Activated CD4-positive, alpha-beta T cell treated with anti-CD3 and anti-CD28 coated beads, Interleukin-2, amount 50 U/mL, for 4 hours (primary cell): ENCODE results near the gene TRAF1.

Source experiments
- DNase-seq, 2 experiments: peaks; one replicate each; pipeline ENCODE4 v3.0.0-alpha.2; 2020

The TRAF1 gene

DNA sequence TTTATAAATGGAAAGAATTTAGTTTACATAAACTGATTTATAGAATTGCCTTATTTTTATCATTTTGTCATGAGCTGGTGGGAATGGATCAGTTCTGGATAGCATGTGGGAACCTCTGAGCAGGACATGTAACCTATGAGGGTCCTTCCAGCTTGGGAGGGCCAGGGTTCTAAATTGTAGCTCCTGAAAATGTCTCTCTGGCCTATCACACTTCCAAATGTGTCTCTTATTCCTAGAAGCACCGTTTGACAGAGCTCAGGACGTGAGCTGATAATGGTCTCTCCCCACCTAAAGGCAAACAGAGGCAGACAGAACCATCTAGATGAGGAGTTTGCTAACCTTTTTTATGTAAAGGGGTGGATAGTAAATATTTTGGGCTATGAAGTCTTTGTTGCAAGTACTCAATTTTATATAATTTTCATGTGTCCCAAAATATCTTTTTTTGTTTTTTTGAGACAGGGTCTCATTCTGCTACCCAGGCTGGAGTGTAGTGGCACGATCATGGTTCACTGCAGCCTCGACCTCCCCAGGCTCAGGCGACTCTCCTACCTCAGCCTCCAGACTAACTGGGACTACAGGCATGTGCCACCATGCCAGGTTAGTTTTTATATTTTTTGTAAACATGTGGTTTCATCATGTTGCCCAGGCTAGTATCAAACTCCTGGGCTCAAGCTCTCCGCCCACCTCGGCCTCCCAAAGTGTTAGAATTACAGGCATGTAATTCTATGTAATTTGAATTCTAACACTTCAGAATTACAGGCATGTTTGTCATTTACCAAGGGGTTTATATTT lies 4.0 kb downstream of the TRAF1 start:
- no peak for DNase-seq

- DNase-seq = no peak
Observed at GRCh38 chr9:120921661-120922181, 4.9 kb downstream of the TRAF1 start.

DNA sequence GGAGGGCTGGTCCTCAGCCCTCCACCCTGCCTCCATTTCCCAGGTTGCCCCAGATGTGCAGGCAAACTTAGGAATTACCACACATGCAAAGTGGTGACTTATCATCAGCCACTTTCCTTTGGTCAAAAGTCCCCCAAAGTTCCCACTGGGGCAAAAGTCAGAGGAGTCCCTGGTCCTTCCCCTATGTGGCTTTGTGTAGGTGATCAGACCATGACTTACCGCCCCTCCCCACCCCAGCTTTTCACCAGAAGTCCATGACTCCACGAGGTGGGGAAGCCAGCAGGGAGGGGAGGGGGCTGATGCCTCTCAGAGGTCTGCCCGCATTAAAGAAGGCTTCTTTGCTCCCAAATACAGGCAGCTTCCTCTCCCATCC lies 5.8 kb downstream of the TRAF1 start:
- DNase-seq = no peak

GRCh38 chr9:120919843-120920805 lies 6.5 kb downstream of the TRAF1 start:
- no peak for DNase-seq

DNA sequence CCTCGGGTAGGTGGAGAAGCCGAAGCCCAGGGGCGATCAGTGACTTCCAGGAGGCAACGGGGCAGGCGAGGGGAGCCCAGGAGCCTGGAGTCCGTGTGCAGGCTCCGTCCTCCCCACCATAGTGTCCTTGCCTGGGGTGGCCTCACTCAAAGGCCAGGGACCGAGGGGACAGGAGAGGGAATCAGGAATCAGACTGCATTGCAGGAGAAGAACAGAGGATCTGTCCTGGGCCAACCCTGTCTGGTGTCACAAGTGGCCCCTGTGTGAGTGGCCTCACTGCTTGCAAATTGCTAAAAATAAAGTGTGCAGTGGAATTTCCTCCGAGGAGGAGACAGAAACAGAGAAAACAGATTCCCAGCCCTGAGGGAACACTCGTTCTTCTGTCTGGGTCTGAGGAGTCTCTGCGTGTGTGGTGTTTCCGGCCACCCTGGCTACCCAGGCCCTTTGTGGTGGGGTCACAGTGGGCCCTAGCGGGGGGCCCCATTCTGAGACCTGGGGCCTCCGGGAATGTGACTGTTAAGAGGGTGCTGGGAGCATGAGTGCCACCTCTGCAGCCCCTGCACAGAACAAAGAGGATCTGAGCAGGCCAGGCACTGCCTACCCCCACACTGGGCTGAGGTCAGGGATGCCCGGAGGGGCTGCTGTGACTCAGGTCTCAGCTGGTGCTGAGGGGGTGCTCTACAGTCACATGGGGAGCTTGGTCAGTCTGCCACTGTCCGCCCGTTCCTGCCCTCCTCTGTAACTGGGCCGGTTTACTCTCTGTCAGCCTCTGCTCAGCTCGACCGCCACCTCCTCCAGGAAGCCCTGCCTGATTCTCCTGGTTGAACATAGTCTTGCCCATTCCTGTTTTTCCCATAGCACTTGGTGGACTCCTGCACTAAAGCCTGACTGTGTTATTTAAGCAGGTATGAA lies 7.4 kb downstream of the TRAF1 start:
- no peak for DNase-seq

DNA sequence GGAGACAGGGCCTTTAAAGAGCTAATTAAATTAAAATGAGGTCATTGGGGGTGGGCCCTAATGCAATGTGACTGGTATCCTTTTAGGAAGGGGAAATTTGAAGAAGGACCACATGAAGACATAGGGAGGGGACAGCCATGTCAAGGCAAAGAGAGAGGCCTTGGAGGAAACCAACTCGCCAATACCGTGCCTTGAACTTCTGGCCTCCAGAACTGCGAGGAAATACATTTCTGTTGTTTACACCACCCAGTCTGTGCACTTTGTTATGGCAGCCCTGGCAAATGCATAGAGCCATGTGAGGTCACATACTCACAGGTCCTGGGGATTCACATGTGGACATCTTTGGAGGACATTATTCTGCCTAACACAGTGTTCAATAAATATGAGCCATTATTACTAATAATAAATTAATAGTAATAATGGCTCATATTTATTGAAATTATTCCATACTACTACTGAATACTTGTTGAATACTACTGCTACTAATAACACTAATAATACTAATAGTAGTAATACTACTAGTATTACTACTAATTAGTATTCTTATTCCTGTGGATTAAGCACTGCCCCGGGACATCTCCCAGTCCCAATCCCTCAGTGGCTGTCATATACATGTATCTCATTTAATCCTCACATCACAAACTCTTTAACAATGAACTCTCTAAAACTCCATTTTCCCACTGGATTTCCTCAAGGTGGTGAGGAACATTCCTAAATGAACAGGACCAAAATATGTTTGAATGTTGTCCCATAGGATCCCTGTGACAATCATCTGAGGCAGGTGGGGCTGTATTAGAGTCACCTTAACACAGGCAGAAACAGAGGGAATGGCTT lies 8.4 kb downstream of the TRAF1 start:
- DNase-seq = no peak

- no peak for DNase-seq
Observed at GRCh38 chr9:120916991-120917880, 9.4 kb downstream of the TRAF1 start.

GRCh38 chr9:120916588-120916987 lies 10.0 kb downstream of the TRAF1 start:
- DNase-seq = no peak

- no peak for DNase-seq
Observed at GRCh38 chr9:120915854-120916470, 10.6 kb downstream of the TRAF1 start.

GRCh38 chr9:120914953-120915352 lies 11.6 kb downstream of the TRAF1 start:
- DNase-seq = no peak

- DNase-seq = no peak
Observed at GRCh38 chr9:120914396-120914795, 12.2 kb downstream of the TRAF1 start.

GRCh38 chr9:120913647-120914264 lies 12.8 kb downstream of the TRAF1 start:
- DNase-seq = no peak

- no peak for DNase-seq
Observed at GRCh38 chr9:120912958-120913646, 13.5 kb downstream of the TRAF1 start.

DNA sequence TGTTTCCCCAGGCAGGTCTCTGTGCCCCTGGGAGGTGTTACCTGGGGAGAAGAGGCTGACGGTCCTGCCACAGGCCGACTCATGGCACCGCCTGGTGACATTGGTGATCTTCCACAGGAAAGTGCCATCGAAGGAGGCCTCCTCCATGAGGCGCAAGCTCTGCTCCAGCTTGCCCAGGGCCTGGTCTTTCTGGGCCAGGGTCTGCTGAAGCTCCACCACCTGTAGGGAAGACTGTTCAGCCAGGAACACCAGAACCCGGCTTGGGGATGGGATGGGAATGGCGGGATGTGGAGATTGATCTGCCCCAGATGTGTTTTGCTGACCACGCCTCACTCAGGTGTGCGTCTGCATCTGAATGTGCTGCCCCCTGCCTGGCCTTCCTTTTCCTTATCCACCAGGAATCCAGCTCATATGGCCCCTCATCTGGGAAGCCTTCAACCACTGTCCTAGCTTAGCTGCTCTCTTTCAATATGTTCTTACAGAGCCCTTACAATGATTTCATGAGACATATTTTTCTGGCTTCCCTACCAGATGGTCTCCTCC lies 15.2 kb downstream of the TRAF1 start:
- no peak for DNase-seq

- DNase-seq = no peak
Observed at GRCh38 chr9:120910643-120911042, 16.0 kb downstream of the TRAF1 start.

DNA sequence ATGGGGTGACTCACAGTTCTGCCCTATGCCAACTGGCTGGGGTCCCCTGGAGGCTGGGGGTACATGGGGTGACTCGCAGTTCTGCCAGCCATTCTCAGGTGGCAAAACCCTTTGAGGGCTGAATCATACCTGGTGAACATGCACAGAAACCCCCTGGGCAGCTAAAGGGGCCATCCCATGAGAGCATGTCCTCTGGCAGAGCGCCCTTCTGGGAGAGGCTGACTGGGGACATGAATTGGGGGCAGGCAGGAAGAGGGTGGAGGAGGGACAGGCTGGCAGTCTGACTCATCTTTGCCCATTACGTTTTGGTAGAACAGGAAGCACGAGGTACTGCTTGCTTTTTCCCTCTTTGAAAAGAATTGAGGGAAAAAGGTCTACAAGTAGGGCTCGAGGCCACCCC lies 16.7 kb downstream of the TRAF1 start:
- DNase-seq = peak; percentile 61 to 72

DNA sequence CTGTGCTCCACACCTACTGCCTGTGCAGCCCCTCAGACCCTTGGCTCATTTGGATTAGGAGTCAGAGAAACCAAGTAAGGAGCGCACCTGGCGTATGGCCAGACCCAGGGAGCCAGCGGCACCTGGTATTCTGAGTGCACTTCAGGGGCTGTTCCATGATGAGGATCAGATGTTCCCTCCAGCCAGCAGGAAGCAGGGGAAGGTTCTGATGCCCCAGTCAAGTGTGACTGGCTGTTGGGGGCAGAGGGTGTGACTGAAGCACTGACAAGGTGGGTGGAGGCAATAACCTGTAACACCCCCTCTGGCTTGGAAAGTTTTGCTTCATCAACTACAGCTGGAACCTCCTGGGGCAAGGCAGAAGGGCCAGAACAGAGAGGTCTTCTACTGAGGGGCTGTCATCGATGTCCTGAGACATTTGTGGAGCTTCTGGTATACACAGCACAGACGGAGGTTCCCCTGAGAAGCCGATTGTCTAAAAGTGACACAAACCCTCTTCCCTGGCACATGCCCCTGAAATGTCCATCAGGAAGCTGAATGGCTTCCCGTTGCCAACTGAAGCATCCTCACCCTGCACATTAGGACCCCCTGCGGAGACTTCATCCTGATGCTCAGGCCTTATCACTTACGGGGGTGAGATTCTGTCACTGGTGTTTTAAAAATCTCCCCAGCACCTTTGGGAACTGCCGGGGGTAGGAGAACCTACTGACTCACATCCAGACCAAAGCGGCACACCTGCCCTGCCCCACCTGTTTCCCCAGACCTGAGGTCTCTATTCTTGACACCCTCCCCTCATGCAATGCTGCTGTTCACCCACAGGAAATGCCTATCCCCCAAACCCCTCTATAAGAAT lies 21.1 kb downstream of the TRAF1 start:
- no peak for DNase-seq

GRCh38 chr9:120904978-120905301 lies 21.7 kb downstream of the TRAF1 start:
- no peak for DNase-seq
